HG03064 (cell line): ENCODE data around the gene RAD51AP2.

Source experiments
- ATAC-seq: cut with Tn5 transposase; IDR thresholded peaks from one replicate; pipeline ENCODE4 v1.9.1; 2021; ENCODE audit warnings: low read depth; ENCODE audit not compliant: unreplicated experiment

RAD51AP2 gene

GRCh38 chr2:17471979-17472378 is 46.3 kb downstream of the RAD51AP2 start:
- ATAC-seq: no peak

- no peak for ATAC-seq
Observed at GRCh38 chr2:17470855-17471641, 47.2 kb downstream of the RAD51AP2 start.

- ATAC-seq: no peak
Observed at GRCh38 chr2:17461087-17461475, 57.2 kb downstream of the RAD51AP2 start.
